ENCODE data around the gene RASL12.
"Not testable (repeated sequence)": the region's sequence is repeated elsewhere in the genome, so short reads cannot be mapped to it uniquely, and the experiment has no call there.

The RASL12 gene

GRCh38 chr15:65096481-65097385 lies 28.9 kb upstream of the RASL12 start:
- peak; percentile 16 for DNase-seq
- H3K36me3 Mint-ChIP-seq (ENCODE audit: low read depth) = peaks cover 59% of the 10 kb centered on the region
- H3K27me3 Mint-ChIP-seq = no peaks in the 10 kb centered on the region
- H3K27ac Mint-ChIP-seq = peak overlapping the region; percentile 23
- H3K4me1 Mint-ChIP-seq (ENCODE audit: low read depth) = no peaks in the 10 kb centered on the region
- no peak overlapping the region for H3K4me3 Mint-ChIP-seq
- H3K9me3 Mint-ChIP-seq = no peaks in the 10 kb centered on the region

DNA sequence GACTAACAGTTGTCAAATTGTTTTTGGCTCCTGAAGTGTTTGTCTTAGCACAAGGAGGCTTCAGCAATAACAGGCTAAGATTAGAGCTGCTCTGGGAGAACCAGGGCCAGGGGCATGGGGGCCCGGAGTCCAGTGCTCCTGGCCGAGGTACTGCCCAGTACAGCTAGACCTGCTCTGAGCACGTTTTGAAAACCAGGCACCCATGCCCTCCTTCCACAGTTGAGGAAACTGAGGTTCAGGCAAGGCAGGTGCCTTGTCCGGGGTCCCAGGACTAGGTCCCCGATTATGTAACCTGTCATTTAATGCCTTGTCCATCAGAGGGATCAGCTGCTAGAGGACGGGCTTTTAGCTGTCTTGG lies 27.9 kb upstream of the RASL12 start:
- H3K27me3 Mint-ChIP-seq = no peaks in the 10 kb centered on the region
- no peaks in the 10 kb centered on the region for H3K9me3 Mint-ChIP-seq

DNA sequence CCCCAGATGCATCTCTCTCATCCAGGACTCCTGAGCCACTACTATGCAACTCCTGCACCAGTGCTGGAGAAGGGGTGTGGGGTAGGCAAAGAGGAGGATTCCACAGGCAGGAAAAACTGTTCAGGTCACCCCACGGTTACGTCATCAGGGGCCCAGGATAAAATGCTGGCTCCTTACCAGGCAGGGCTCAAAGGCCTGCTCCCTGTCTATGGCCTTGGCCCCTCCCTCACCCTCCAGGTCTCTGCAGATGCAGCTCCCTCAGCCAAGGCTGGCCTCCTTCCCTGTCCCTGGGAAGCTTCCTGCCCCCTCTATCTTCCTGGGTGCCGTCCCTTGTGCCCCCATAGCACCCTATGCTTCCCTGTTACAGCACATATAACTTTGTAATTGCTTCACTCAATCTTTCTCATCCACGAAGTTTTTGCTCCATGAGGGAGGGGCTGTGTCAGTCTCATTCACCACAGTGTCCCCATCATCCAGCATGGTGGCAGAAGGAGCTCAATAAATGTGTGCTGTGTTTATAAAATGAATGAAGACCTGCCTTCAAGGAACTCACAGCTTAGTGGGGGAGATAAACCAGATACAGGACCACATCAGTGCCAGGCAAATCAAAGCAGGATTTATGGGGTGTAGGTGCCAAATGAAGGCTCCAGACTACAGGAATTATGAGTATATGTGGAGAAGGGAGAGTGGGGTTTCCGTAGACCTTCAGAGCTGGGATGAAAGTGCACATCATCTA lies 27.4 kb upstream of the RASL12 start:
- Mint-ChIP-seq H3K27me3 (no peaks in the 10 kb centered on the region), H3K36me3 (ENCODE audit: low read depth) (peaks cover 46% of the 10 kb centered on the region), H3K9me3 (no peaks in the 10 kb centered on the region), H3K4me1 (ENCODE audit: low read depth) (no peaks in the 10 kb centered on the region), H3K4me3 (no peak overlapping the region), H3K27ac (no peak overlapping the region)
- peak; percentile 24 for DNase-seq

More for the DNA sequence above, 27.9 kb upstream of the RASL12 start:
- peaks cover 52% of the 10 kb centered on the region for H3K36me3 Mint-ChIP-seq (ENCODE audit: low read depth)
- no peak overlapping the region for H3K4me3 Mint-ChIP-seq
- H3K4me1 Mint-ChIP-seq (ENCODE audit: low read depth) = no peaks in the 10 kb centered on the region
- no peak overlapping the region for H3K27ac Mint-ChIP-seq
- DNase-seq = peak; percentile 12

GRCh38 chr15:65094294-65094995 lies 26.7 kb upstream of the RASL12 start:
- Mint-ChIP-seq H3K4me3 (no peak overlapping the region), H3K9me3 (no peaks in the 10 kb centered on the region), H3K4me1 (ENCODE audit: low read depth) (no peaks in the 10 kb centered on the region), H3K27ac (no peak overlapping the region), H3K27me3 (no peaks in the 10 kb centered on the region), H3K36me3 (ENCODE audit: low read depth) (peaks cover 40% of the 10 kb centered on the region)
- no peak for DNase-seq

DNA sequence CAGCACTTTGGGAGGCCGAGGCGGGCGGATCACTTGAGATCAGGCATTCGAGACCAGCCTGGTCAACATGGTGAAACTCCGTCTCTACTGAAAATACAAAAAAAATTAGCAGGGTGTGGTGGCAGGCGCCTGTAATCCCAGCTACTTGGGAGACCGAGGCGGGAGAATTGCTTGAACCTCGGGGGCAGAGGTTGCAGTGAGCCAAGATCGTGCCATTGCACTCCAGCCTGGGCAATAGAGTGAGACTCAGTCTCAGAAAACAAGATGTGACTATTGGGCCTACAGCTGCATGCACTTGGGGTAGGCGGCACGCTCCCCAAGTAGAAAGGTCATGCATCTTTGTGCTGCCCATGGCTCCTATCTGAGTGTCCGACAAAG lies 26.0 kb upstream of the RASL12 start:
- H3K9me3 Mint-ChIP-seq = not testable (repeated sequence)

GRCh38 chr15:65092911-65093792 lies 25.4 kb upstream of the RASL12 start:
- Mint-ChIP-seq H3K9me3 (no peaks in the 10 kb centered on the region), H3K27ac (no peak overlapping the region), H3K4me3 (no peak overlapping the region), H3K4me1 (ENCODE audit: low read depth) (no peaks in the 10 kb centered on the region), H3K27me3 (no peaks in the 10 kb centered on the region), H3K36me3 (ENCODE audit: low read depth) (peaks cover 27% of the 10 kb centered on the region)
- no peak for DNase-seq

More for the DNA sequence above, 26.0 kb upstream of the RASL12 start:
- H3K27ac Mint-ChIP-seq; DNase-seq; H3K4me3 Mint-ChIP-seq; H3K27me3 Mint-ChIP-seq; H3K4me1 Mint-ChIP-seq (ENCODE audit: low read depth): not testable (repeated sequence)
- peaks cover 33% of the 10 kb centered on the region for H3K36me3 Mint-ChIP-seq (ENCODE audit: low read depth)

GRCh38 chr15:65091946-65092770 lies 24.4 kb upstream of the RASL12 start:
- H3K27ac Mint-ChIP-seq = no peak overlapping the region
- peaks cover 17% of the 10 kb centered on the region for H3K36me3 Mint-ChIP-seq (ENCODE audit: low read depth)
- DNase-seq = no peak
- no peaks in the 10 kb centered on the region for H3K27me3 Mint-ChIP-seq
- H3K4me3 Mint-ChIP-seq = no peak overlapping the region
- no peaks in the 10 kb centered on the region for H3K9me3 Mint-ChIP-seq
- H3K4me1 Mint-ChIP-seq (ENCODE audit: low read depth) = no peaks in the 10 kb centered on the region

DNA sequence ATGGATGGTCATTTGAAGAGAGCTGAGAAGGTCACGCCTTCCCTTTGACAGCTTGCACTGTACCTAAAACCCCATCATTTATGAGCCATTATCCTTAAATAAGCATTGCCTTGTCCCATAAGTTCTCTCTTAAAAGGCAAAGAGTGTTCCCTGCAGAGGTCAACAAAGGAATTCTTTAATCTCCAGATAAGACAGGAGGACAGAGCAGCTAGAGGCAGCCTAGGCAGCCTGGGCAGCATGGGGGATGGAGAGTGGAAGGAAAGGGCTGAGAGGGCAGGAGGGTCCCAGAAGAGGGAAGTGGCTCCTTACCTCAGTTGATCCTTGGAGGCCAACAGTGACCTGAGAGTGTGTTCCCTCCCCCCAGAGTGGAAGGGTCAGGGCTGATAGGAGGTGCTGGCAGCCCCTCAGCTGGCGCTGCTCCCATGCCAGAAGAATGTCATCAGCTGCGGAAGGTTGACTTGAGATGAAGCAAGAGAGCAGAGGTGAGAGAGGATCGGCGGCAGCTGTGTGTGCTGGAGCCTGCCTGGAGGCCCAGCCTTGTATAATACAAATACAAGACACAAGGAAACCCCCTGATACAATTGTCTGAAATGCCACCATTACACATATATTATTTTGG lies 21.5 kb upstream of the RASL12 start:
- H3K4me3 Mint-ChIP-seq = no peak overlapping the region
- H3K4me1 Mint-ChIP-seq (ENCODE audit: low read depth) = no peaks in the 10 kb centered on the region
- H3K27ac Mint-ChIP-seq = no peak overlapping the region
- no peaks in the 10 kb centered on the region for H3K9me3 Mint-ChIP-seq
- DNase-seq = no peak
- H3K27me3 Mint-ChIP-seq = peaks cover 4% of the 10 kb centered on the region
- H3K36me3 Mint-ChIP-seq (ENCODE audit: low read depth) = peaks cover 9% of the 10 kb centered on the region

- DNase-seq = no peak
- Mint-ChIP-seq H3K4me3 (no peak overlapping the region), H3K27me3 (peaks cover 8% of the 10 kb centered on the region), H3K4me1 (ENCODE audit: low read depth) (no peaks in the 10 kb centered on the region), H3K9me3 (no peaks in the 10 kb centered on the region), H3K36me3 (ENCODE audit: low read depth) (peaks cover 5% of the 10 kb centered on the region), H3K27ac (no peak overlapping the region)
Measured at GRCh38 chr15:65088643-65089021, 20.8 kb upstream of the RASL12 start.

DNA sequence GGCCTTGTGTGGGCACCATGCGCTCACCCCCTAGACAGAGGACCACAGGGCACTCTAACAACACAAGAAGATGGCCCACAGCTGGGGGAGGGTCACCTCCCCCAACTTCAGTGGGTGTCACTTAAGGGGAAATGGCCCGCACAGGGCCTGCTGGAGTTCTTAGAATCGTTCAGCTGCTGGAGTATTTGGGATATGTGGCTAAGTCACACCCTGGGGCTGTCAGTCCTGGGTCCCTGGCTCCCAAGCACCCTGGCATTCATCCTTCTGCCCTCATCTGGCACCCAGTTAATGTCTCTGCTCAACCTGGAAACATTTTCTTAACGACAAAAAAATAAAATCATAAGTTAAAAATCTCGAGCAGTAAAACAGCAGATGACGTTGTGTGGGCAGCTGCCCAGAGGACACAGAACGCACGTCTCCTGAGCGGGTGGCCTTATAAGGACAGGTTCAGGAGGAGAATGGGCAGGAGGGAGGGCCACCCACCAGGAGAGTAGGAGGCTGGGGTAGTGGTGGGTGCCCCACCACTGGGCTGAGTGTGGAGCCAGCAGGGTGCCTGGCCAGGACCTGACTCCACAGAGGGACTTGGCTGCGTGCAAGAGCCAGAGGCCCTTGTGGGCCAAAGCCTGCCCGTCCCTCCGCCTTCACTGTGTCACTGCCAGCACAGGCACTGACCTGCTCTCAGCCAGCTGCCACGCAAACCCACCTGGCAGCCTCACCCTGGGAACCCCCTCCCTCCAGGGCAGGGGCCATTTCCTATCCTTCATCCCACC lies 20.3 kb upstream of the RASL12 start:
- peaks cover 2% of the 10 kb centered on the region for H3K36me3 Mint-ChIP-seq (ENCODE audit: low read depth)
- peaks cover 8% of the 10 kb centered on the region for H3K27me3 Mint-ChIP-seq
- no peak overlapping the region for H3K4me3 Mint-ChIP-seq
- no peaks in the 10 kb centered on the region for H3K9me3 Mint-ChIP-seq
- DNase-seq = no peak
- H3K27ac Mint-ChIP-seq = no peak overlapping the region
- no peaks in the 10 kb centered on the region for H3K4me1 Mint-ChIP-seq (ENCODE audit: low read depth)

- H3K36me3 Mint-ChIP-seq (ENCODE audit: low read depth) = peaks cover 2% of the 10 kb centered on the region
- no peak overlapping the region for H3K4me3 Mint-ChIP-seq
- H3K4me1 Mint-ChIP-seq (ENCODE audit: low read depth) = peaks cover 6% of the 10 kb centered on the region
- peaks cover 15% of the 10 kb centered on the region for H3K27me3 Mint-ChIP-seq
- DNase-seq = no peak
- no peak overlapping the region for H3K27ac Mint-ChIP-seq
- H3K9me3 Mint-ChIP-seq = no peaks in the 10 kb centered on the region
Measured at GRCh38 chr15:65087411-65087810, 19.6 kb upstream of the RASL12 start.

DNA sequence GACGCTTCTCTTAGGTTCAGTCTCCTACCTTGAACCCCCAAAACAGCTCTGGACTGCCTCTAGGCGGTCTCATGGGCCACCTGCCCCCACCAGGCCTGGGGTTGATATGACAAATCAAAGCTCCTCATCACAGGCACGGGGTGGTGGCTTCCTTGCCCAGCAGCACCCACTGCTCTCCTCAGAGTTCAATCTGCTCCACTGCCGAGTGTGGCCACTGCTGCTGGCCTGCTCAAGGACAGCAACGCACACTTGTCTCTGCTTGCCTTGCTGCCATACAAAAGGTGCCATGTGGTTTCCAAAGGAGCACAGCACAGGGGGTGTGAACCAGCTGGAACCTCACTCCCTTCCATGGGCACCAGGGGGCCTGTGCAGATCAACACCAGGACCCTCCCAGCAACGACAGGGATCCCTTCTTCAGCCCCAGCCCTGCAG lies 18.9 kb upstream of the RASL12 start:
- no peak for DNase-seq
- no peaks in the 10 kb centered on the region for H3K9me3 Mint-ChIP-seq
- peaks cover 19% of the 10 kb centered on the region for H3K27me3 Mint-ChIP-seq
- no peak overlapping the region for H3K4me3 Mint-ChIP-seq
- H3K36me3 Mint-ChIP-seq (ENCODE audit: low read depth) = peaks cover 2% of the 10 kb centered on the region
- no peak overlapping the region for H3K27ac Mint-ChIP-seq
- H3K4me1 Mint-ChIP-seq (ENCODE audit: low read depth) = peaks cover 13% of the 10 kb centered on the region
